Kidney (tissue), 14 donors: ENCODE results near the gene SCN10A. TPM values are rescaled to one million over a fixed set of nuclear protein-coding genes. Genes with fewer than 3 reads are reported as not detected.
A peak's percentile ranks its signal among the peaks of the same experiment; 100 is the strongest.

Source experiments
- DNase-seq, 5 donors: peaks; one replicate each; pipeline ENCODE4 v3.0.0-alpha.2; 2013 to 2020
- FAIRE-seq: peaks from 2 replicates; lab custom pipeline; 2012; peaks lifted over from hg19 to GRCh38; lab: Jason Lieb, UNC
- H3K27ac ChIP-seq, 2 donors: one replicate each; pipeline ENCODE4 v1.7.0; 2013; ENCODE audit warnings: low read depth in 2 of 2, low read length in 2 of 2, inconsistent platforms in 1 of 2
- H3K27me3 ChIP-seq: one replicate; pipeline ENCODE4 v1.7.1; 2013; ENCODE audit warnings: low read length, inconsistent platforms; ENCODE audit not compliant: control insufficient read depth, insufficient read depth
- H3K36me3 ChIP-seq, 3 donors: one replicate each; pipeline versions ENCODE4 v1.7.0 to v1.7.1; 2013; ENCODE audit warnings: low read length in 3 of 3, control low read depth in 1 of 3, inconsistent platforms in 1 of 3; ENCODE audit not compliant: insufficient read depth in 3 of 3, control insufficient read depth in 2 of 3
- H3K4me1 ChIP-seq, 3 donors: one replicate each; pipeline versions ENCODE4 v1.7.0 to v1.7.1; 2013; ENCODE audit warnings: low read length in 3 of 3, inconsistent platforms in 1 of 3, low read depth in 1 of 3; ENCODE audit not compliant: control insufficient read depth in 2 of 3, insufficient read depth in 2 of 3
- H3K4me3 ChIP-seq, 3 donors: one replicate each; pipeline versions ENCODE4 v1.7.0 to v1.8.1; 2013; ENCODE audit warnings: low read length in 3 of 3, control low read depth in 1 of 3, inconsistent platforms in 1 of 3
- H3K9ac ChIP-seq, 3 donors: one replicate each; pipeline versions ENCODE4 v1.7.0 to v1.7.1; 2013; ENCODE audit warnings: low read length in 3 of 3, control low read depth in 1 of 3, inconsistent platforms in 1 of 3
- H3K9me3 ChIP-seq, 3 donors: one replicate each; pipeline versions ENCODE4 v1.7.0 to v1.7.1; 2013; ENCODE audit warnings: low read length in 3 of 3, control low read depth in 1 of 3, inconsistent platforms in 1 of 3; ENCODE audit not compliant: control insufficient read depth in 2 of 3, insufficient read depth in 1 of 3
- CTCF ChIP-seq: IDR thresholded peaks from 3 replicates; pipeline ENCODE4 v1.5.1; 2012; ENCODE audit warnings: mild to moderate bottlenecking, moderate library complexity, borderline replicate concordance; ENCODE audit not compliant: insufficient read depth; ENCODE audit errors: extremely low read depth
- intact Hi-C: fragments of 100-400 bp; cut with DNase I; formaldehyde crosslinking; loops from one replicate; pipeline ENCODE4 v1.11.1; 2022
- polyA plus RNA-seq: library from polyadenylated mRNA; stranded (reverse); fragments of 350-450 nt; fragmentation: Illumina TruSeq; extraction: RNeasy Lipid Tissue Mini Kit (QIAGEN cat#74804); gene quantifications from one replicate; pipeline ENCODE4 v1.2.3, GENCODE V29; 2014; ENCODE audit warnings: low read depth, low replicate concordance; ENCODE audit not compliant: insufficient read depth
- total RNA-seq: library from RNA; stranded (reverse); fragmentation: NEBNext Ultra II Directional; extraction: Animal tissue kit (Norgen Biotek cat#: 25700); gene quantifications from one replicate; pipeline ENCODE4 v1.2.1, GENCODE V29; 2021
- donor health status: control.
- donor health status: control.
- donor health status: control.
- donor health status: control.
- donor health status: control.
- donor health status: DM: yes; HTN: yes; CAD: no.
- donor health status: Normal renal cell carcinoma (clear cell type).

The SCN10A gene
- total and polyA plus RNA-seq, 2 donors from 2014 or later, result not detected

GRCh38 chr3:38650248-38650951 lies 165.6 kb downstream of the SCN10A start:
- H3K27me3 ChIP-seq, result peaks cover 2% of the 10 kb centered on the region
- no peak for DNase-seq

GRCh38 chr3:38649500-38650247 lies 166.3 kb downstream of the SCN10A start, which contains the start of gene SCN5A:
SCN5A (minus strand) TSS chr3:38649687; CDS start chr3:38633307, 16,380 bp downstream.
- H3K9ac ChIP-seq, result no peak within 1 kb of the TSS
- no peak for TF ChIP-seq CTCF
- intact Hi-C loops, result loop anchor here (10.0 kb wide), 1 partner anchor 125 kb away; no protein-coding TSS in a partner anchor
- H3K9me3 ChIP-seq, result no peaks in the 10 kb centered on the region
- peak within 1 kb of the TSS; percentile 21 to 49 (median 46) for H3K4me3 ChIP-seq
- FAIRE-seq, result no peak
- H3K27me3 ChIP-seq, result peaks cover 2% of the 10 kb centered on the region
- peak in 4 of 5 donors; percentile 50 to 85 (median 74) for DNase-seq
- H3K27ac ChIP-seq, result no peak within 1 kb of the TSS
- H3K36me3 ChIP-seq, result no peaks in the 10 kb centered on the region
- H3K4me1 ChIP-seq, result peaks cover 0 to 14% (median 0%) of the 10 kb centered on the region in 3 donors

More at GRCh38 chr3:38650248-38650951, 165.6 kb downstream of the SCN10A start:
- peaks cover 0 to 14% (median 0%) of the 10 kb centered on the region in 3 donors for H3K4me1 ChIP-seq
- H3K9me3 ChIP-seq, result no peaks in the 10 kb centered on the region
- no peaks in the 10 kb centered on the region for H3K36me3 ChIP-seq
- intact Hi-C loops, result loop anchor here (10.0 kb wide), 1 partner anchor 126 kb away; no protein-coding TSS in a partner anchor
- no peak for FAIRE-seq
- no peak overlapping the region for H3K27ac ChIP-seq
- H3K4me3 ChIP-seq, result peak overlapping the region; percentile 21 to 49 (median 46)
- TF ChIP-seq CTCF, result no peak
- no peak overlapping the region for H3K9ac ChIP-seq

- Histone ChIP-seq H3K36me3 (no peaks in the 10 kb centered on the region), H3K9ac (no peak overlapping the region), H3K9me3 (no peaks in the 10 kb centered on the region), H3K4me1 (peaks cover 0 to 14% (median 0%) of the 10 kb centered on the region in 3 donors), H3K27ac (no peak overlapping the region), H3K27me3 (peaks cover 2% of the 10 kb centered on the region), H3K4me3 (no peak overlapping the region)
- DNase-seq (peak in 3 of 5 donors; percentile 23 to 72 (median 51)), FAIRE-seq (no peak)
- intact Hi-C loops, result no loop called here
- TF ChIP-seq CTCF, result no peak
Measured at GRCh38 chr3:38648659-38649499, 167.1 kb downstream of the SCN10A start.
